ENCODE results near the gene NUDCD2. TPM values are rescaled to one million over a fixed set of nuclear protein-coding genes. Genes with fewer than 3 reads are reported as not detected.

The NUDCD2 gene
- total and polyA plus RNA-seq, 9 of the 15 experiments (the other 6 are each of a cell fraction or from before 2014, with no cell fraction given) = 14.6 to 76.9 (median 32.5) TPM

DNA sequence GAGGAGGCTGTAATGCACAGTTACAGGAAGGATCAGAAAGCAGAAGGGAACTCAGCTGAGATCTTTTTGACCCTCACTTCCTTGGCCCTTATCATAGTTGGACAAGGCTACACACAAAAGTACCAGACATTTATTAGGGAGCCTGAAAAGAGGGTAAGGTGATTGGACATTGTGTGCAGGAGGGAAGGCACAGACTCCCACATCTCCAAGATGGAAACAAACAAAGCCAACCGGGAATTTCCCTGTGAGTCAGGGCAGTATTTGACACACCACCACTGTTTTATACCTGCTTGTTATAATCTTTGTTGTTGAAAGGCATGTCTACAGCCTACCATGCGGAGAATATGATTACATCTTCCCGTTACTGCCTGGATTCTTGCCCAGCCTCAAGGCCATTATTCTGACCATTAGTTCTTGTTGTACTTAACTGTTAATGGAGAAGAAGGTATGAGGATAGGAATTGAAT is 25.5 kb downstream of the NUDCD2 start (continued):
- TF ChIP-seq, protein P1, sequence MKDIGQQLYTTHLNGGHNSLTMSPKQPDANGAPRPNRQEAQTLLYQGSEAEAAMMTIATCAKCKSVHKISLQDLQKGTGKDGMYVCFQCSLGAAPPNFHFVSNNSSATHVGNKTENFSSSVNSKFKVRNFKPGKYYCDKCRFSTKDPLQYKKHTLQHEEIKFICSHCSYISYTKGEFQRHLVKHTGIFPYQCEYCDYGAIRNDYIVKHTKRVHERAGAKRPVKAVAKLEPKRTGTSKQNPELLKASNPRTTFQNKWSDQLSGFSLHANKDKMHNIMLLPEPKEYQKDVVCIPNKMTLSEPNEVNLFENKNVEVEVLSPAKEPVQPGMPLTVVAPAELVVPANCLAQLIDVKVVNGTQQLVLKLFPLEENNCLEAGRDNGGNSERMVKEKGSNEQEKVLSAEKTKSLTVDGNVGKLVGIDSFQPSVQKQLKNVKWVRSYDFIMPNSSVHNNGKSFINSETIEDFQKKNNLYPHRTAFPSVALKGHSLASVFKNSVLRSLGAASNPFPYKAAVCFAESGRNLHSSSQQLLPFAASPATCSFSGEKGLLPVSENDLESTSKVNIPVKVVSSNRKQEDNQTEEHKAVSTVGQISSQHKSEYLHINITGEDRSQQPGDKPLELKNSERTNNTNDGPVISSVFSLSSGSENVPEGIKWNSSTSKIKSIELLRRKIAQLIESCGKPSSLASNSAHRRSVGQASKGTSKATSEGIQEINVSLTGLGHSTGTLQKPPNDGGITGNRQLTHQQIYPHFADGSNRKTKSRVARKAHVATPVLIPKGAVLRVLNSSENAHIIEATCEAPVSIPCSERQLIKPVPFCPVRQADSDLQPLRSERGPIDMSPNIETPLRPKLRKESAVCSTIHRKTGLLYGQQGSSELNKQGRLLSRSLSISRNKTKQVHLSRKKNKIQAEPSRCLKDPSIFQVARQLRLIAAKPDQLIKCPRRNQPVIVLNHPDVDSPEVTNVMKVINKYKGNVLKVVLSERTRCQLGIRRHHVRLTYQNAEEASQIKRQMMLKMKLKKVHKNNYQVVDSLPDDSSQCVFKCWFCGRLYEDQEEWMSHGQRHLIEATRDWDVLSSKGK (CRISPR knock-in tag; IDR thresholded peaks at IDR 0.05) = no peak
- TF ChIP-seq ZNF431 (CRISPR knock-in tag; IDR thresholded peaks at IDR 0.05) (no peak), MCM7 (IDR thresholded peaks at IDR 0.05) (peak in 1 of 2 experiments; percentile 58; a peak in 1 of 4 replicates), RREB1 (CRISPR knock-in tag; IDR thresholded peaks at IDR 0.05) (0 out of 2 replicates have a peak, but pooled peaks have one; percentile 27), ZNF655 (CRISPR knock-in tag; IDR thresholded peaks at IDR 0.05) (no peak), SMARCE1 (IDR thresholded peaks at IDR 0.05) (no peak), RHOXF2B (CRISPR knock-in tag; conservative IDR thresholded peaks at IDR 0.05) (no peak), TAF15 (IDR thresholded peaks at IDR 0.05; ENCODE audit: low read depth, low read length) (no peak), NR2F6 (CRISPR knock-in tag; IDR thresholded peaks at IDR 0.05) (no peak), GATAD2B (IDR thresholded peaks at IDR 0.05; ENCODE audit: borderline replicate concordance) (peak; percentile 17; the same call in 1 of the 2 replicates), CXXC5 (CRISPR knock-in tag; IDR thresholded peaks at IDR 0.05) (peak; percentile 59; the same call in 1 of the 2 replicates), HDAC2 (IDR thresholded peaks at IDR 0.05) (peak; percentile 67), ZNF644 (tag; IDR thresholded peaks at IDR 0.05; ENCODE audit: low read depth) (no peak), XRCC3 (IDR thresholded peaks at IDR 0.05) (no peak)
- TF ChIP-seq, protein P2, sequence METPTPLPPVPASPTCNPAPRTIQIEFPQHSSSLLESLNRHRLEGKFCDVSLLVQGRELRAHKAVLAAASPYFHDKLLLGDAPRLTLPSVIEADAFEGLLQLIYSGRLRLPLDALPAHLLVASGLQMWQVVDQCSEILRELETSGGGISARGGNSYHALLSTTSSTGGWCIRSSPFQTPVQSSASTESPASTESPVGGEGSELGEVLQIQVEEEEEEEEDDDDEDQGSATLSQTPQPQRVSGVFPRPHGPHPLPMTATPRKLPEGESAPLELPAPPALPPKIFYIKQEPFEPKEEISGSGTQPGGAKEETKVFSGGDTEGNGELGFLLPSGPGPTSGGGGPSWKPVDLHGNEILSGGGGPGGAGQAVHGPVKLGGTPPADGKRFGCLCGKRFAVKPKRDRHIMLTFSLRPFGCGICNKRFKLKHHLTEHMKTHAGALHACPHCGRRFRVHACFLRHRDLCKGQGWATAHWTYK (CRISPR knock-in tag; IDR thresholded peaks at IDR 0.05) = peak; percentile 75; the same call in 1 of the 2 replicates

Measured in K562 (cell line).